Right lobe of liver (tissue), 6 donors: ENCODE measurements around the gene TRPM5. TPM values are rescaled to one million over a fixed set of nuclear protein-coding genes. Genes with fewer than 3 reads are reported as not detected.

Source experiments
- ATAC-seq, 4 donors: fragments of 200-7000 bp; cut with Tn5 transposase; one replicate each; pipeline ENCODE4 v1.9.1; 2020; ENCODE audit warnings: mild to moderate bottlenecking in 4 of 4, moderate library complexity in 4 of 4
- DNase-seq, 3 donors: peaks; one replicate each; pipeline ENCODE4 v3.0.0-alpha.2; 2020
- H3K27ac ChIP-seq, 3 donors: fragments of 200-600 bp; one replicate each; pipeline ENCODE4 v1.8.0; 2022
- H3K27me3 ChIP-seq, 2 donors: fragments of 200-600 bp; one replicate each; pipeline ENCODE4 v1.8.0; 2022
- H3K36me3 ChIP-seq, 4 donors: fragments of 200-600 bp; sonication (generic) in 1 of 4; one replicate each; pipeline versions ENCODE4 v1.5.1 to v1.8.0; 2017 to 2022; ENCODE audit warnings: control low read depth in 1 of 4
- H3K4me1 ChIP-seq, 4 donors: fragments of 200-600 bp; sonication (generic) in 1 of 4; one replicate each; pipeline versions ENCODE4 v1.5.1 to v1.8.0; 2017 to 2022; ENCODE audit warnings: control low read depth in 1 of 4
- H3K4me3 ChIP-seq, 3 donors: fragments of 200-600 bp; one replicate each; pipeline ENCODE4 v1.8.0; 2022
- H3K9me3 ChIP-seq, 4 donors: fragments of 200-600 bp; sonication (generic) in 1 of 4; one replicate each; pipeline versions ENCODE4 v1.5.1 to v1.8.0; 2017 to 2022; ENCODE audit warnings: control low read depth in 1 of 4
- CTCF ChIP-seq, 4 donors: fragments of 200-600 bp in 3 of 4; fragments of 450-650 bp in 1 of 4; IDR thresholded peaks; one replicate each; pipeline versions ENCODE4 v1.5.1 to v1.8.0; 2016 to 2022; ENCODE audit warnings: antibody characterized with exemption in 4 of 4, mild to moderate bottlenecking in 2 of 4
- POLR2A ChIP-seq: fragments of 450-650 bp; IDR thresholded peaks from one replicate; pipeline ENCODE4 v1.6.1; 2017; ENCODE audit warnings: antibody characterized with exemption, mild to moderate bottlenecking
- WGBS: methylation state at CpG from one replicate; pipeline ENCODE4 v1.1.6; 2018; ENCODE audit warnings: low coverage, low lambda C conversion rate; ENCODE audit not compliant: insufficient coverage; ENCODE audit errors: missing lambda C conversion rate; 5-methylcytosine and 5-hydroxymethylcytosine counted together
- intact Hi-C, 2 donors: fragments of 100-400 bp; cut with DNase I; formaldehyde crosslinking; loops; one replicate each; pipeline versions ENCODE4 v1.11.2 to v1.14.1; 2022
- total RNA-seq, 6 experiments: library from RNA; depleted of rRNA in 2 of 6; stranded (reverse); fragments of >200 nt in 2 of 6; fragmentation: NEBNext Ultra II Directional in 3 of 6; extraction: Animal tissue kit (Norgen Biotek cat#: 25700) in 3 of 6; gene quantifications; one replicate each; pipeline versions ENCODE4 v1.1.0 to v1.2.4, GENCODE V29; 2016 to 2023
- donor health status: DM: no; HTN: yes; CAD: no.
- donor health status: DM: no; HTN: no; CAD: no.
- donor health status: DM: no; HTN: no; CAD: no.
- donor health status: DM: no; HTN: yes; CAD: no.
- donor health status: DM: no; HTN: yes; CAD: no.

TRPM5 gene
- total RNA-seq, 6 experiments from 2014 or later = not detected

DNA sequence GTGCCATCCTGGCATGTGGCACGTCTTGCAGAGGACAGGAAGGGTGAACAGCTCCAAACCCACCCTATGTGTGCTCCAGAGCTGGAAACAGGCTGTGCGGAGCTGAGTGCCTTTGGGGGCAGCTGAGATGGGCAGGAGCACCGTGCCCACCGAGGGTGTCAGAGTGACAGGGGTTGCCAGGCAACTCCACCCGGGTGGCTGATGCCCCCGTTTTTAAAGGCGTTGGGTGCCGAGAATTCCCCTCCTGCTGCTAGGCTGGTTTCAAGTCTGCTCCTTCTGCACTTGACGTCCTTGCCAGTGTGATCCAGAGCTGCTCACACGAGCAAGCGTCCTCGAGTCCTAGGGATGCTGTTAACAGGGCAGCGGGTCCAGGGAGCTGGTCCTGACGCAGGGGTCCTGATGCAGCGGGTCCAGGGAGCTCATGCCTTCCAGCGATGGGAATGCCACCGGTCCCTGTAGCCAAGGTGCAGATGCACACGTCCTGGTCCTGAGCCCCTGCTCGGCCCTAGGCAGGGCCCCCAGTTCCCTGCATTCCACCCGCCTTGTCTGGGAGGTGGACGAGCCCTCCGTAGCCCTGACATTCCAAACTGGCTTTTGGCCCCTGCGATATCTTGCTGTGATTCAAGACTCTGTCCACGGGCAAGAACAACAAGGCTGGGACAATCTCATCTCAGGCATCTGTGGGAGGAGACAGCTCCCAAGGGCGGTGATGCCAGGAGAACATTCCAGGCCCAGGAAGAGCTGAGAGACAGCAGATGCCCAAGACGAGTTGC is 5.4 kb upstream of the TRPM5 start:
- H3K27me3 ChIP-seq = peaks cover 0 to 4% of the 10 kb centered on the region in 2 donors
- 44% methylated on average over 4 of the region's 26 CpGs for WGBS
- peak in 1 of 3 donors; percentile 2 for DNase-seq
- H3K4me3 ChIP-seq = no peak overlapping the region
- TF ChIP-seq CTCF (IDR thresholded peaks at IDR 0.05) (no peak), POLR2A (no peak)
- H3K4me1 ChIP-seq = no peaks in the 10 kb centered on the region
- H3K27ac ChIP-seq = no peak overlapping the region
- no peaks in the 10 kb centered on the region for H3K9me3 ChIP-seq
- intact Hi-C loops = loop anchor here in 1 of 2 donors (10.0 kb wide), 1 partner anchor 65 kb away; no protein-coding TSS in a partner anchor
- H3K36me3 ChIP-seq = no peaks in the 10 kb centered on the region
- ATAC-seq = no peak

- H3K4me1 ChIP-seq = no peaks in the 10 kb centered on the region
- TF ChIP-seq CTCF (IDR thresholded peaks at IDR 0.05) (no peak), POLR2A (no peak)
- no peak overlapping the region for H3K27ac ChIP-seq
- 71% methylated on average over 8 of the region's 21 CpGs for WGBS
- no peaks in the 10 kb centered on the region for H3K36me3 ChIP-seq
- H3K4me3 ChIP-seq = no peak overlapping the region
- H3K9me3 ChIP-seq = no peaks in the 10 kb centered on the region
- peak in 2 of 3 donors; percentile 38 to 50 for DNase-seq
- H3K27me3 ChIP-seq = peaks cover 0 to 4% of the 10 kb centered on the region in 2 donors
- intact Hi-C loops = loop anchor here in 1 of 2 donors (10.0 kb wide), 1 partner anchor 66 kb away; no protein-coding TSS in a partner anchor
- ATAC-seq = no peak
These were observed 4.6 kb upstream of the TRPM5 start for GRCh38 chr11:2448661-2449547.

DNA sequence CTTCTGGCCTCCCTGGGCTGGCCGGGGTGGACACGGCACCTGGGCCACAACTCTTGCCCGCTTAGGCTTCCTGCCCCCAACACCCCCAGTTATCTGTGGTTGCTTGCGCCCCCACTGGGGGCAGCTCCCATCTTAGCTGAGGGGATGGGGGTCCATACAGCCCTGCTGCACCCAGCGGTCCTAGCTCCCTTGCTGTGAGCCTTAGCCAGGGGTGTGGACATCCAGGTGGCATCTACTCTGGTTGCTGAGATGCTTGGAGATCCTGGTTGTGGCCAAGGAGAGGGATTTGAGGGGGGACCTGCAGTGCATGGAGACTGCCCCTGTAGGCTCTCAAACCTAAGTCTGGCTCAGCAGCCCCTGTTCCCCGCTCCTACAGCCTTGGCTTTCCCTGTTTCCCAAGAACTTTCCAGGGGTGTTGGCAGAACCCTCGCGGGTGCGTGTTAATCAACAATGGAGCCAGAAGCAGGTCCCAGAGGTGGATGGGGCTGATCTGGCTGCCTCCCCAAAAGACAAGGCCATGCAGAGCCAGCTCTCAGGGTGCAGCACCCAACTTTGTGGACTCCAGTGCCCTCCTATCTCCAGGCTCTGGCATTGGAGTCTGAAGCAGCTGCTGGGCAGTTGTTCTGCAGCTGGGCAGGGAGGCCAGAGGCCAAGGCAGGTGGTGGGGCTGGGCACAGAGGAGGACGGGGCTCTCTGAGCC is 3.8 kb upstream of the TRPM5 start:
- intact Hi-C loops = loop anchor here in 1 of 2 donors (10.0 kb wide), 1 partner anchor 67 kb away; no protein-coding TSS in a partner anchor
- Histone ChIP-seq H3K4me1 (no peaks in the 10 kb centered on the region), H3K9me3 (no peaks in the 10 kb centered on the region), H3K27ac (no peak overlapping the region), H3K4me3 (no peak overlapping the region), H3K36me3 (no peaks in the 10 kb centered on the region), H3K27me3 (peaks cover 0 to 4% of the 10 kb centered on the region in 2 donors)
- ATAC-seq (no peak), DNase-seq (peak in 1 of 3 donors; percentile 35)
- TF ChIP-seq CTCF (IDR thresholded peaks at IDR 0.05) (no peak), POLR2A (no peak)
- 60% methylated on average over 1 of the region's 10 CpGs for WGBS

GRCh38 chr11:2447253-2447950 is 3.1 kb upstream of the TRPM5 start:
- peak in 2 of 3 donors; percentile 45 to 59 for DNase-seq
- Histone ChIP-seq H3K4me3 (no peak overlapping the region), H3K36me3 (no peaks in the 10 kb centered on the region), H3K27me3 (peaks cover 0 to 4% of the 10 kb centered on the region in 2 donors), H3K9me3 (no peaks in the 10 kb centered on the region), H3K27ac (no peak overlapping the region), H3K4me1 (no peaks in the 10 kb centered on the region)
- ATAC-seq = peak; percentile 20 to 51 (median 27)
- intact Hi-C loops = loop anchor here in 1 of 2 donors (10.0 kb wide), 1 partner anchor 67 kb away; no protein-coding TSS in a partner anchor
- WGBS = 25% methylated on average over 1 of the region's 12 CpGs
- TF ChIP-seq POLR2A (no peak), CTCF (IDR thresholded peaks at IDR 0.05) (no peak)
